Astrocyte of the spinal cord (primary cell): Measurements from ENCODE around the gene TNK2.
"Not testable (repeated sequence)": the region's sequence is repeated elsewhere in the genome, so short reads cannot be mapped to it uniquely, and the experiment has no call there.

Source experiments
- DNase-seq: peaks from one replicate; pipeline ENCODE4 v3.0.0; 2011; ENCODE audit warnings: low read depth, low spot score
- H3K4me3 ChIP-seq: 2 replicates; pipeline ENCODE4 v1.5.1; 2011; ENCODE audit warnings: low read depth, mild to moderate bottlenecking, low read length, moderate library complexity
- CTCF ChIP-seq: IDR thresholded peaks from 2 replicates; pipeline ENCODE4 v1.5.1; 2012; ENCODE audit warnings: low read depth, mild to moderate bottlenecking, low read length, inconsistent platforms
- in situ Hi-C: cut with HindIII; loops from 2 replicates; pipeline ENCODE4 v1.10.0; 2017; ENCODE audit warnings: low sequenced_read_pairs

Gene TNK2

GRCh38 chr3:195872097-195872496 is 36.3 kb downstream of the TNK2 start:
- no peak overlapping the region for H3K4me3 ChIP-seq
- TF ChIP-seq CTCF: no peak
- in situ Hi-C loops: no loop called here
- no peak for DNase-seq

GRCh38 chr3:195871686-195872085 is 36.7 kb downstream of the TNK2 start:
- in situ Hi-C loops, H3K4me3 ChIP-seq, DNase-seq: not testable (repeated sequence)

GRCh38 chr3:195870937-195871336 is 37.4 kb downstream of the TNK2 start:
- H3K4me3 ChIP-seq: no peak overlapping the region
- TF ChIP-seq CTCF: no peak
- in situ Hi-C loops: no loop called here
- DNase-seq: no peak

GRCh38 chr3:195870442-195870841 is 37.9 kb downstream of the TNK2 start:
- no peak overlapping the region for H3K4me3 ChIP-seq
- in situ Hi-C loops: no loop called here
- TF ChIP-seq CTCF: no peak
- DNase-seq: no peak

- H3K4me3 ChIP-seq: no peak overlapping the region
- DNase-seq: no peak
- TF ChIP-seq CTCF: no peak
- in situ Hi-C loops: no loop called here
These were observed 38.8 kb downstream of the TNK2 start for GRCh38 chr3:195869413-195870001.

GRCh38 chr3:195868866-195869412 is 39.4 kb downstream of the TNK2 start:
- no peak for TF ChIP-seq CTCF
- DNase-seq: no peak
- in situ Hi-C loops: no loop called here
- H3K4me3 ChIP-seq: no peak overlapping the region

- no peak for TF ChIP-seq CTCF
- in situ Hi-C loops: no loop called here
- no peak overlapping the region for H3K4me3 ChIP-seq
- no peak for DNase-seq
These were observed 40.0 kb downstream of the TNK2 start for GRCh38 chr3:195868336-195868865.
